ENCODE measurements around the gene ARHGAP23. TPM values are rescaled to one million over a fixed set of nuclear protein-coding genes. Genes with fewer than 3 reads are reported as not detected.

The ARHGAP23 gene
- total and polyA plus RNA-seq, 2 experiments from 2014 or later, result 21.4 to 150 TPM

DNA sequence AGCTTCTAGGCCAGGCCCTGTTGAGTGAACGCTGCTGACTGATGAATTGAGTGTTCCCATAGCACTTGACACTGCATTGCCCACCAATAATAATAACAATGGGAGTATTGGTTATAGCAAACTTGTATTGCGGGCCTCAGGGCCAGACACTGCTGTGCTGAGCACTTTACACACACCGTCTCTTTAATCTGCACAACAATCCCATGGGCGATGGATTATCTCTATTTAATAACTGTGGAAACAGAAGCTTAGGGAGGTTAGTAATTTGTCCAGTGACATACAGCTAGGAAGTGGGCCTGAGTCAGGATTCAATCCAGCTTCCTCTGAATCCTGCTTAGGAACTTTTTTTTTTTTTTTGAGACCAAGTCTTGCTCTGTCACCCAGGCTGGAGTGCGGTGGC is 11.2 kb downstream of the ARHGAP23 start:
- H3K4me1 ChIP-seq (ENCODE audit: insufficient read depth), result peaks cover 62% of the 10 kb centered on the region
- peak overlapping the region; percentile 64 for H3K27ac Mint-ChIP-seq
- TF ChIP-seq, protein P1, sequence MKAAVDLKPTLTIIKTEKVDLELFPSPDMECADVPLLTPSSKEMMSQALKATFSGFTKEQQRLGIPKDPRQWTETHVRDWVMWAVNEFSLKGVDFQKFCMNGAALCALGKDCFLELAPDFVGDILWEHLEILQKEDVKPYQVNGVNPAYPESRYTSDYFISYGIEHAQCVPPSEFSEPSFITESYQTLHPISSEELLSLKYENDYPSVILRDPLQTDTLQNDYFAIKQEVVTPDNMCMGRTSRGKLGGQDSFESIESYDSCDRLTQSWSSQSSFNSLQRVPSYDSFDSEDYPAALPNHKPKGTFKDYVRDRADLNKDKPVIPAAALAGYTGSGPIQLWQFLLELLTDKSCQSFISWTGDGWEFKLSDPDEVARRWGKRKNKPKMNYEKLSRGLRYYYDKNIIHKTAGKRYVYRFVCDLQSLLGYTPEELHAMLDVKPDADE (IDR thresholded peaks at IDR 0.05), result no peak
- TF ChIP-seq, protein P2, sequence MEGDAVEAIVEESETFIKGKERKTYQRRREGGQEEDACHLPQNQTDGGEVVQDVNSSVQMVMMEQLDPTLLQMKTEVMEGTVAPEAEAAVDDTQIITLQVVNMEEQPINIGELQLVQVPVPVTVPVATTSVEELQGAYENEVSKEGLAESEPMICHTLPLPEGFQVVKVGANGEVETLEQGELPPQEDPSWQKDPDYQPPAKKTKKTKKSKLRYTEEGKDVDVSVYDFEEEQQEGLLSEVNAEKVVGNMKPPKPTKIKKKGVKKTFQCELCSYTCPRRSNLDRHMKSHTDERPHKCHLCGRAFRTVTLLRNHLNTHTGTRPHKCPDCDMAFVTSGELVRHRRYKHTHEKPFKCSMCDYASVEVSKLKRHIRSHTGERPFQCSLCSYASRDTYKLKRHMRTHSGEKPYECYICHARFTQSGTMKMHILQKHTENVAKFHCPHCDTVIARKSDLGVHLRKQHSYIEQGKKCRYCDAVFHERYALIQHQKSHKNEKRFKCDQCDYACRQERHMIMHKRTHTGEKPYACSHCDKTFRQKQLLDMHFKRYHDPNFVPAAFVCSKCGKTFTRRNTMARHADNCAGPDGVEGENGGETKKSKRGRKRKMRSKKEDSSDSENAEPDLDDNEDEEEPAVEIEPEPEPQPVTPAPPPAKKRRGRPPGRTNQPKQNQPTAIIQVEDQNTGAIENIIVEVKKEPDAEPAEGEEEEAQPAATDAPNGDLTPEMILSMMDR (conservative IDR thresholded peaks at IDR 0.05; ENCODE audit: low read depth in 2 of 2), result no peak
- TF ChIP-seq CREB1 (CRISPR knock-in tag; IDR thresholded peaks at IDR 0.05; ENCODE audit: low read depth), result no peak
- H3K79me2 ChIP-seq (replicated peaks; ENCODE audit: insufficient read depth), result peaks cover 84% of the 10 kb centered on the region
- no peaks in the 10 kb centered on the region; the same call in 2 of the 3 replicates for H3K9me3 Mint-ChIP-seq
- H3K9me2 ChIP-seq (ENCODE audit: insufficient read depth), result no peaks in the 10 kb centered on the region
- no peak overlapping the region for H2AFZ ChIP-seq
- DNase-seq (ENCODE audit: low spot score) (no peak), ATAC-seq (no peak)
- no peak overlapping the region for H3K4me3 ChIP-seq
- H3K36me3 Mint-ChIP-seq (ENCODE audit: low read depth), result peaks cover 27% of the 10 kb centered on the region
- peaks cover 4% of the 10 kb centered on the region; the same call in 1 of the 2 replicates for H4K20me1 ChIP-seq (replicated peaks; ENCODE audit: insufficient read depth)
- H3K36me3 ChIP-seq (ENCODE audit: insufficient read depth), result no peaks in the 10 kb centered on the region; the same call in 1 of the 2 replicates
- H3K27me3 Mint-ChIP-seq (ENCODE audit: insufficient read depth, low read depth, poor library complexity), result peaks cover 24% of the 10 kb centered on the region
- peaks cover 79% of the 10 kb centered on the region for H3K4me1 Mint-ChIP-seq
- no peaks in the 10 kb centered on the region for H3K27me3 ChIP-seq (ENCODE audit: insufficient read depth)
- H3K4me3 Mint-ChIP-seq, result no peak overlapping the region; the same call in 2 of the 3 replicates
- H3K27ac ChIP-seq (ENCODE audit: low read depth), result peak overlapping the region; percentile 85
- H3F3A ChIP-seq (replicated peaks; ENCODE audit: low read depth), result peaks cover 19% of the 10 kb centered on the region
- H3K4me2 ChIP-seq, result 0 out of 2 replicates have a peak overlapping the region, but pooled peaks have one; percentile 60

DNA sequence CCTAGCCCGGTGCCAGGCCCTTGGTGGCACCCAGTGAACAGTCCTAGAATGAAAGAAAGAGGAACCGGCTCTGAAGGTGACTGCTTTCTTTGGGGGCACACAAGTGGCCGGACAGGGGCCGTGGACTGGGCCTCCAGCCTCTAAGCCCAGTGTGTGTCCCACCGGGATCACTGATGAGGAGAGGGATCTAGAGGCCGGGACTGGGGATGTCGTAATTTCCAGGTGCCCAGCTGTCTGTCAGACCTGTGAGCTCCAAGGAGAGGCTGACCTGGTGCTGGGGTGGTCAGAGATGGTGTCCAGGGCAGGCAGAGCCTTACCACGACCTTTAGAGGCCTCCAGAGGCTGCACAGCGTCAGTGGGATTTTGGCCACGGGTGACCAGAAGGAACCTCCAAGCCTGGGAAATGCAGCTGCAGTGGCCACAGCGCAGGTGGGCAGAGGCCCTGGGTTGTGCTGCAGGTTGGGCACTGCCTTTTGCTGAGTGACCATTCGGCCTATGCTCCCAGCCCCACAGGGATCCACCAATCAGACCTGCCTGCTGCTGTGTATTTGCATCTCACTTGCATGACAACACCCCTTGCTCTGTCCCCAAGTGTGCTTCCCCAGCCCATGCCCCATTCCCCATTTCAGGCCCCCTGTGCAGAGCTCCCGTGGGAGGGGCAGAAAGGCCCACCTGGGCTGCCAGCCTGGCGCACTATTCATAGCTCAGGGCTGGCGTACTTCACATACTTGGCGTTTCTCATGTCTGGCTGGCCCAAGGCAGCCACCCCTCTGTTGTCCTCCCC is 12.5 kb downstream of the ARHGAP23 start:
- Histone ChIP-seq H3K9me2 (ENCODE audit: insufficient read depth) (no peaks in the 10 kb centered on the region), H3K4me3 (peak overlapping the region; percentile 22; the same call in 1 of the 2 replicates), H3K79me2 (replicated peaks; ENCODE audit: insufficient read depth) (peaks cover 80% of the 10 kb centered on the region), H3K27me3 (ENCODE audit: insufficient read depth) (no peaks in the 10 kb centered on the region), H4K20me1 (replicated peaks; ENCODE audit: insufficient read depth) (peaks cover 4% of the 10 kb centered on the region; the same call in 1 of the 2 replicates), H3F3A (replicated peaks; ENCODE audit: low read depth) (peaks cover 19% of the 10 kb centered on the region), H3K4me2 (peak overlapping the region; percentile 74), H3K4me1 (ENCODE audit: insufficient read depth) (peaks cover 59% of the 10 kb centered on the region), H3K27ac (ENCODE audit: low read depth) (peak overlapping the region; percentile 91), H2AFZ (no peak overlapping the region), H3K36me3 (ENCODE audit: insufficient read depth) (no peaks in the 10 kb centered on the region; the same call in 1 of the 2 replicates)
- peak; percentile 88 for DNase-seq (ENCODE audit: low spot score)
- peak overlapping the region; percentile 92 for H3K27ac Mint-ChIP-seq
- peaks cover 30% of the 10 kb centered on the region for H3K36me3 Mint-ChIP-seq (ENCODE audit: low read depth)
- peak; percentile 90 for ATAC-seq
- H3K9me3 Mint-ChIP-seq, result no peaks in the 10 kb centered on the region; the same call in 2 of the 3 replicates
- H3K4me3 Mint-ChIP-seq, result peak overlapping the region; percentile 6; the same call in 1 of the 3 replicates
- peaks cover 23% of the 10 kb centered on the region for H3K27me3 Mint-ChIP-seq (ENCODE audit: insufficient read depth, low read depth, poor library complexity)
- H3K4me1 Mint-ChIP-seq, result peaks cover 66% of the 10 kb centered on the region
- no peak for TF ChIP-seq EZH2phosphoT487 (IDR thresholded peaks at IDR 0.05; ENCODE audit: unreplicated experiment)
- TF ChIP-seq, protein P3, sequence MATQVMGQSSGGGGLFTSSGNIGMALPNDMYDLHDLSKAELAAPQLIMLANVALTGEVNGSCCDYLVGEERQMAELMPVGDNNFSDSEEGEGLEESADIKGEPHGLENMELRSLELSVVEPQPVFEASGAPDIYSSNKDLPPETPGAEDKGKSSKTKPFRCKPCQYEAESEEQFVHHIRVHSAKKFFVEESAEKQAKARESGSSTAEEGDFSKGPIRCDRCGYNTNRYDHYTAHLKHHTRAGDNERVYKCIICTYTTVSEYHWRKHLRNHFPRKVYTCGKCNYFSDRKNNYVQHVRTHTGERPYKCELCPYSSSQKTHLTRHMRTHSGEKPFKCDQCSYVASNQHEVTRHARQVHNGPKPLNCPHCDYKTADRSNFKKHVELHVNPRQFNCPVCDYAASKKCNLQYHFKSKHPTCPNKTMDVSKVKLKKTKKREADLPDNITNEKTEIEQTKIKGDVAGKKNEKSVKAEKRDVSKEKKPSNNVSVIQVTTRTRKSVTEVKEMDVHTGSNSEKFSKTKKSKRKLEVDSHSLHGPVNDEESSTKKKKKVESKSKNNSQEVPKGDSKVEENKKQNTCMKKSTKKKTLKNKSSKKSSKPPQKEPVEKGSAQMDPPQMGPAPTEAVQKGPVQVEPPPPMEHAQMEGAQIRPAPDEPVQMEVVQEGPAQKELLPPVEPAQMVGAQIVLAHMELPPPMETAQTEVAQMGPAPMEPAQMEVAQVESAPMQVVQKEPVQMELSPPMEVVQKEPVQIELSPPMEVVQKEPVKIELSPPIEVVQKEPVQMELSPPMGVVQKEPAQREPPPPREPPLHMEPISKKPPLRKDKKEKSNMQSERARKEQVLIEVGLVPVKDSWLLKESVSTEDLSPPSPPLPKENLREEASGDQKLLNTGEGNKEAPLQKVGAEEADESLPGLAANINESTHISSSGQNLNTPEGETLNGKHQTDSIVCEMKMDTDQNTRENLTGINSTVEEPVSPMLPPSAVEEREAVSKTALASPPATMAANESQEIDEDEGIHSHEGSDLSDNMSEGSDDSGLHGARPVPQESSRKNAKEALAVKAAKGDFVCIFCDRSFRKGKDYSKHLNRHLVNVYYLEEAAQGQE (IDR thresholded peaks at IDR 0.05; ENCODE audit: unreplicated experiment), result no peak
- TF ChIP-seq ZNF331 (CRISPR knock-in tag; IDR thresholded peaks at IDR 0.05; ENCODE audit: low read depth), result no peak
- TF ChIP-seq POLR2AphosphoS5 (IDR thresholded peaks at IDR 0.05; ENCODE audit: low read depth), result no peak
- no peak for TF ChIP-seq STAT1 (IDR thresholded peaks at IDR 0.05; ENCODE audit: unreplicated experiment)
- TF ChIP-seq, protein P2 (conservative IDR thresholded peaks at IDR 0.05; ENCODE audit: low read depth in 2 of 2), result no peak
- TF ChIP-seq ZNF114 (CRISPR knock-in tag; IDR thresholded peaks at IDR 0.05), result no peak
- TF ChIP-seq JUNB (IDR thresholded peaks at IDR 0.05; ENCODE audit: unreplicated experiment), result no peak

Data from GM23338 (cell line).